Neutrophil (primary cell): ENCODE results near the gene VAMP2.

Experiments used
- H3K27ac ChIP-seq: fragments of 200-600 bp; sonication (generic); 2 replicates; pipeline ENCODE4 v1.5.1; 2016; ENCODE audit warnings: mild to moderate bottlenecking, moderate library complexity
- H3K27me3 ChIP-seq: fragments of 200-600 bp; sonication (generic); 2 replicates; pipeline ENCODE4 v1.6.0; 2016; ENCODE audit warnings: mild to moderate bottlenecking
- H3K36me3 ChIP-seq: fragments of 200-600 bp; sonication (generic); 2 replicates; pipeline ENCODE4 v1.5.1; 2017
- H3K4me1 ChIP-seq, 2 experiments: fragments of 200-600 bp in 1 of 2; sonication (generic) in 1 of 2; 1 replicate in 1 of 2; 2 replicates in 1 of 2; pipeline versions ENCODE4 v1.5.1 to v1.6.1; 2013 to 2016; ENCODE audit warnings: low read depth in 1 of 2, low read length in 1 of 2, mild to moderate bottlenecking in 1 of 2, moderate library complexity in 1 of 2; ENCODE audit not compliant: control insufficient read depth in 1 of 2, insufficient read depth in 1 of 2
- H3K4me3 ChIP-seq, 2 experiments: fragments of 200-600 bp in 1 of 2; sonication (generic) in 1 of 2; 1 replicate in 1 of 2; 2 replicates in 1 of 2; pipeline ENCODE4 v1.5.1; 2013 to 2016; ENCODE audit warnings: low read depth in 1 of 2, low read length in 1 of 2, mild to moderate bottlenecking in 1 of 2, moderate library complexity in 1 of 2
- H3K9me3 ChIP-seq: fragments of 200-600 bp; sonication (generic); 2 replicates; pipeline ENCODE4 v1.5.1; 2016
- TF ChIP-seq, protein P1 (sequence below): fragments of 200-600 bp; sonication (generic); IDR thresholded peaks from 2 replicates; pipeline ENCODE4 v1.5.1; 2016; ENCODE audit warnings: antibody characterized with exemption

The VAMP2 gene

GRCh38 chr17:8131844-8132441 lies 30.8 kb downstream of the VAMP2 start:
- Histone ChIP-seq H3K4me1 (peaks cover 4 to 6% of the 10 kb centered on the region in 2 experiments), H3K4me3 (no peak overlapping the region), H3K36me3 (no peaks in the 10 kb centered on the region), H3K27me3 (peaks cover 82% of the 10 kb centered on the region), H3K9me3 (no peaks in the 10 kb centered on the region), H3K27ac (no peak overlapping the region)
- TF ChIP-seq, protein P1, sequence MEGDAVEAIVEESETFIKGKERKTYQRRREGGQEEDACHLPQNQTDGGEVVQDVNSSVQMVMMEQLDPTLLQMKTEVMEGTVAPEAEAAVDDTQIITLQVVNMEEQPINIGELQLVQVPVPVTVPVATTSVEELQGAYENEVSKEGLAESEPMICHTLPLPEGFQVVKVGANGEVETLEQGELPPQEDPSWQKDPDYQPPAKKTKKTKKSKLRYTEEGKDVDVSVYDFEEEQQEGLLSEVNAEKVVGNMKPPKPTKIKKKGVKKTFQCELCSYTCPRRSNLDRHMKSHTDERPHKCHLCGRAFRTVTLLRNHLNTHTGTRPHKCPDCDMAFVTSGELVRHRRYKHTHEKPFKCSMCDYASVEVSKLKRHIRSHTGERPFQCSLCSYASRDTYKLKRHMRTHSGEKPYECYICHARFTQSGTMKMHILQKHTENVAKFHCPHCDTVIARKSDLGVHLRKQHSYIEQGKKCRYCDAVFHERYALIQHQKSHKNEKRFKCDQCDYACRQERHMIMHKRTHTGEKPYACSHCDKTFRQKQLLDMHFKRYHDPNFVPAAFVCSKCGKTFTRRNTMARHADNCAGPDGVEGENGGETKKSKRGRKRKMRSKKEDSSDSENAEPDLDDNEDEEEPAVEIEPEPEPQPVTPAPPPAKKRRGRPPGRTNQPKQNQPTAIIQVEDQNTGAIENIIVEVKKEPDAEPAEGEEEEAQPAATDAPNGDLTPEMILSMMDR = no peak

DNA sequence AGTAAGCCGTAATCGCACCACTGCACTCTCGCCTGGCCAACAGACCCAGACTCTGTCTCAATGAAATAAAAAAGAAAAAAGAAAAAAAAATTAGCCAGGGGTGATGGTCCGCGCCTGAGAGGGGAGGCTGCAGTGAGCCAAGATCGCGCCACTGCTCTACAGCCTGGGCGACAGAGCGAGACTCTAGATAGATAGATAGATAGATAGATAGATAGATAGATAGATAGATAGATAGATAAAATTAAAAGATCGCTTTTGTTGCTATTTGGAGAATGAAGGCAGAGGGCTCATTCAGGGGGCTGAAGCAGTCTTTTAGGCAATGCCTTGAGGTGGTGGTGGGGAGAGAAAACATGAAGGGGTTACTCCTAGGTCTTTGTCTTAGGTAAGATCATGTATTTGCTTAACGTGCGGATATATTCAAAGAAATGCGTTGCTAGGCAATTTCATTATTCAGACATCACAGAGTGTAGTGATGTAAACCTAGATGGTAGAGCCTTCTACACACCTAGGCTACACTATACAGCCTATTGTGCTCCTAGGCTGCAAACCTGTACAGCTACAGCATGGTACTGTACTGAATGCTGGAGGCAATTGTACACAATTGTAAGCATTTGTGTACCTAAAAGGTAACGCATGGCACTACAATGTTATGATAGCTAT lies 34.5 kb downstream of the VAMP2 start:
- no peaks in the 10 kb centered on the region for H3K9me3 ChIP-seq
- peaks cover 93% of the 10 kb centered on the region for H3K27me3 ChIP-seq
- no peak overlapping the region for H3K4me3 ChIP-seq
- TF ChIP-seq, protein P1 = no peak
- peaks cover 39 to 43% of the 10 kb centered on the region in 2 experiments for H3K4me1 ChIP-seq
- no peak overlapping the region for H3K27ac ChIP-seq
- no peaks in the 10 kb centered on the region for H3K36me3 ChIP-seq

- Histone ChIP-seq H3K9me3 (no peaks in the 10 kb centered on the region), H3K27ac (no peak overlapping the region), H3K4me1 (peaks cover 55 to 60% of the 10 kb centered on the region in 2 experiments), H3K27me3 (peaks cover 100% of the 10 kb centered on the region), H3K4me3 (peak overlapping the region; percentile 24 to 49), H3K36me3 (no peaks in the 10 kb centered on the region)
- TF ChIP-seq, protein P1 = no peak
Measured at GRCh38 chr17:8126491-8127066, 36.2 kb downstream of the VAMP2 start.

GRCh38 chr17:8125947-8126490 lies 36.7 kb downstream of the VAMP2 start:
- Histone ChIP-seq H3K27ac (no peak overlapping the region), H3K4me3 (peak overlapping the region; percentile 24 to 49), H3K9me3 (no peaks in the 10 kb centered on the region), H3K36me3 (no peaks in the 10 kb centered on the region), H3K4me1 (peaks cover 60 to 65% of the 10 kb centered on the region in 2 experiments), H3K27me3 (peaks cover 100% of the 10 kb centered on the region)
- TF ChIP-seq, protein P1 = no peak

DNA sequence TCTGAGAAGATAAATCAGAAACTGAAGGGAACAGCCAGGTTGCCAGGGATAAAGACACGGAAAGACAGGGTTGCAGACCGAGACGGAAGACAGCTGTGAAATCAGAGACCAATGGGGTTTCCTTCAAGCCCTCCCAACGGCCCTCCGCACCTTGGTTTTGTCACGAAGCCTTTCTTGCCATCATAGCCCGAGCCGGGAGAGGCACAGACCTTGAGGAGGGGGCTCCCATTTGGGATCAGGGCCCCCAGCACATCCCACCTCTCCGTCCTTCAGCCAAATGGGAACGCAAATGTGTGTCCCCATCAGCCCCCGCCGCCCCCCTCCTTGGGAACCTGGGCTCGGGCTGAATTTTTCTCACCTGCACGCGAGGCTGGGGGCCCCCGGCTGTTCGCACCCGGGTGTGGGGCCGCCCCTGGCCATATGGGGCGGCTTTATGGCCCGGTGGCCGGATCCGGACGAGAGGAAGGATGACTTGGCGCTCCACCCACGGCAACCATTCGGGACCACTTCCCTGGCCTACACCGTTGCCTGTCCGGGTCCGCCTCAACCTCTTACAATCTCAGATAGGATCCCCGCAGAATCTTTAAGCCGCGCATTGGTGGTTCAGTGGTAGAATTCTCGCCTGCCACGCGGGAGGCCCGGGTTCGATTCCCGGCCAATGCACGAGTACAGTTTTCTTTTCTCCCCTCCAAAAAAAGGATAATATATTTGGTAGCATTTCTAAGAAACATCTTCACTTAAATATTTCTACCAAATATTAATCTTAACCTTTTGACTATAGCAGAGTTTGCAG lies 37.4 kb downstream of the VAMP2 start:
- H3K4me3 ChIP-seq = peak overlapping the region; percentile 24 to 49
- no peaks in the 10 kb centered on the region for H3K36me3 ChIP-seq
- no peaks in the 10 kb centered on the region for H3K9me3 ChIP-seq
- H3K27me3 ChIP-seq = peaks cover 100% of the 10 kb centered on the region
- H3K27ac ChIP-seq = no peak overlapping the region
- TF ChIP-seq, protein P1 = no peak
- peaks cover 66 to 72% of the 10 kb centered on the region in 2 experiments for H3K4me1 ChIP-seq
